Kidney (tissue), 14 donors: ENCODE results near the gene NBEA. TPM values are rescaled to one million over a fixed set of nuclear protein-coding genes. Genes with fewer than 3 reads are reported as not detected.

Experiments used
- DNase-seq, 5 donors: peaks; one replicate each; pipeline ENCODE4 v3.0.0-alpha.2; 2013 to 2020
- FAIRE-seq: peaks from 2 replicates; lab custom pipeline; 2012; peaks lifted over from hg19 to GRCh38; lab: Jason Lieb, UNC
- H3K27ac ChIP-seq, 2 donors: one replicate each; pipeline ENCODE4 v1.7.0; 2013; ENCODE audit warnings: low read depth in 2 of 2, low read length in 2 of 2, inconsistent platforms in 1 of 2
- H3K27me3 ChIP-seq: one replicate; pipeline ENCODE4 v1.7.1; 2013; ENCODE audit warnings: low read length, inconsistent platforms; ENCODE audit not compliant: control insufficient read depth, insufficient read depth
- H3K36me3 ChIP-seq, 3 donors: one replicate each; pipeline versions ENCODE4 v1.7.0 to v1.7.1; 2013; ENCODE audit warnings: low read length in 3 of 3, control low read depth in 1 of 3, inconsistent platforms in 1 of 3; ENCODE audit not compliant: insufficient read depth in 3 of 3, control insufficient read depth in 2 of 3
- H3K4me1 ChIP-seq, 3 donors: one replicate each; pipeline versions ENCODE4 v1.7.0 to v1.7.1; 2013; ENCODE audit warnings: low read length in 3 of 3, inconsistent platforms in 1 of 3, low read depth in 1 of 3; ENCODE audit not compliant: control insufficient read depth in 2 of 3, insufficient read depth in 2 of 3
- H3K4me3 ChIP-seq, 3 donors: one replicate each; pipeline versions ENCODE4 v1.7.0 to v1.8.1; 2013; ENCODE audit warnings: low read length in 3 of 3, control low read depth in 1 of 3, inconsistent platforms in 1 of 3
- H3K9ac ChIP-seq, 3 donors: one replicate each; pipeline versions ENCODE4 v1.7.0 to v1.7.1; 2013; ENCODE audit warnings: low read length in 3 of 3, control low read depth in 1 of 3, inconsistent platforms in 1 of 3
- H3K9me3 ChIP-seq, 3 donors: one replicate each; pipeline versions ENCODE4 v1.7.0 to v1.7.1; 2013; ENCODE audit warnings: low read length in 3 of 3, control low read depth in 1 of 3, inconsistent platforms in 1 of 3; ENCODE audit not compliant: control insufficient read depth in 2 of 3, insufficient read depth in 1 of 3
- CTCF ChIP-seq: IDR thresholded peaks from 3 replicates; pipeline ENCODE4 v1.5.1; 2012; ENCODE audit warnings: mild to moderate bottlenecking, moderate library complexity, borderline replicate concordance; ENCODE audit not compliant: insufficient read depth; ENCODE audit errors: extremely low read depth
- intact Hi-C: fragments of 100-400 bp; cut with DNase I; formaldehyde crosslinking; loops from one replicate; pipeline ENCODE4 v1.11.1; 2022
- polyA plus RNA-seq: library from polyadenylated mRNA; stranded (reverse); fragments of 350-450 nt; fragmentation: Illumina TruSeq; extraction: RNeasy Lipid Tissue Mini Kit (QIAGEN cat#74804); gene quantifications from one replicate; pipeline ENCODE4 v1.2.3, GENCODE V29; 2014; ENCODE audit warnings: low read depth, low replicate concordance; ENCODE audit not compliant: insufficient read depth
- total RNA-seq: library from RNA; stranded (reverse); fragmentation: NEBNext Ultra II Directional; extraction: Animal tissue kit (Norgen Biotek cat#: 25700); gene quantifications from one replicate; pipeline ENCODE4 v1.2.1, GENCODE V29; 2021
- donor health status: control.
- donor health status: control.
- donor health status: control.
- donor health status: control.
- donor health status: control.
- donor health status: DM: yes; HTN: yes; CAD: no.
- donor health status: Normal renal cell carcinoma (clear cell type).

Gene NBEA
- total and polyA plus RNA-seq, 2 donors from 2014 or later: 4.7 to 14.6 TPM

GRCh38 chr13:35225159-35225558, 283.1 kb downstream of the NBEA start:
- DNase-seq: no peak
- intact Hi-C loops: no loop called here
- Histone ChIP-seq H3K4me1 (no peaks in the 10 kb centered on the region), H3K27ac (no peak overlapping the region), H3K9ac (no peak overlapping the region), H3K4me3 (no peak overlapping the region), H3K9me3 (no peaks in the 10 kb centered on the region), H3K27me3 (no peaks in the 10 kb centered on the region), H3K36me3 (no peaks in the 10 kb centered on the region)
- no peak for TF ChIP-seq CTCF
- FAIRE-seq: no peak

GRCh38 chr13:35225582-35225981, 283.5 kb downstream of the NBEA start:
- no peak for FAIRE-seq
- Histone ChIP-seq H3K9me3 (no peaks in the 10 kb centered on the region), H3K9ac (no peak overlapping the region)

GRCh38 chr13:35228536-35228935, 286.5 kb downstream of the NBEA start:
- Histone ChIP-seq H3K27me3 (no peaks in the 10 kb centered on the region), H3K4me3 (no peak overlapping the region), H3K4me1 (no peaks in the 10 kb centered on the region), H3K27ac (no peak overlapping the region), H3K9me3 (no peaks in the 10 kb centered on the region), H3K9ac (no peak overlapping the region), H3K36me3 (no peaks in the 10 kb centered on the region)
- no peak for DNase-seq
- FAIRE-seq: no peak
- no peak for TF ChIP-seq CTCF
- intact Hi-C loops: no loop called here

More at GRCh38 chr13:35225582-35225981, 283.5 kb downstream of the NBEA start:
- no peaks in the 10 kb centered on the region for H3K27me3 ChIP-seq
- TF ChIP-seq CTCF: no peak
- no peaks in the 10 kb centered on the region for H3K4me1 ChIP-seq
- DNase-seq: peak in 1 of 5 donors; percentile 2
- H3K4me3 ChIP-seq: no peak overlapping the region
- H3K27ac ChIP-seq: no peak overlapping the region
- no peaks in the 10 kb centered on the region for H3K36me3 ChIP-seq
- intact Hi-C loops: no loop called here

GRCh38 chr13:35231426-35231825, 289.4 kb downstream of the NBEA start:
- FAIRE-seq: no peak
- Histone ChIP-seq H3K4me1 (no peaks in the 10 kb centered on the region), H3K9me3 (no peaks in the 10 kb centered on the region), H3K27me3 (no peaks in the 10 kb centered on the region), H3K4me3 (no peak overlapping the region), H3K9ac (no peak overlapping the region), H3K36me3 (no peaks in the 10 kb centered on the region), H3K27ac (no peak overlapping the region)
- intact Hi-C loops: no loop called here
- TF ChIP-seq CTCF: no peak
- no peak for DNase-seq
